ENCODE results near the gene SRPX.

DNA sequence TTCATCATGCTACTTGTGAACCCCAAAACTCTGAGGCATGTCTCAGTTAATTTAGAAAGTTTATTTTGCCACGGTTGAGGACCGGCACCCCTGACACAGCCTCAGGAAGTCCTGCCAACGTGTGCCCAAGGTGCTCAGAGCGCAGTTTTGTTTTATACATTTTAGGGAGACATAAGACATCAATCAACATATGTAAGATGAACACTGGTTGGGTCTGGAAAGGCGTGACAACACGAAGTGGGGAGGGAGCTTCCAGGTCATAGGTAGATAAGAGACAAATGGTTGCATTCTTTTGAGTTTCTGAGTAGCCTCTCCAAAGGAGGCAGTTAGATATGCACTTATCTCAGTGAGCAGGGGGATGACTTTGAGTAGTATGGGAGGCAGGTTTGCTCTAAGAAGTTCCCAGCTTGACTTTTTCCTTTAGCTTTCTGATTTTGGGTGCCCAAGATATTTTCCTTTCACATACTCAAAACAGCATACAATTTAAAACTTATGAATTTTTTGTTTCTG, 115.4 kb downstream of the SRPX start:
- TF ChIP-seq CTCF (conservative IDR thresholded peaks at IDR 0.05; ENCODE audit: low read length) (no peak), EZH2phosphoT487 (IDR thresholded peaks at IDR 0.05; ENCODE audit: borderline replicate concordance, low read depth, low read length) (no peak)
